HG03095 (cell line): ENCODE data around the gene KCNK15.
"Not testable (repeated sequence)": the region's sequence is repeated elsewhere in the genome, so short reads cannot be mapped to it uniquely, and the experiment has no call there.

ENCODE experiments used
- ATAC-seq: cut with Tn5 transposase; IDR thresholded peaks from one replicate; pipeline ENCODE4 v1.9.1; 2021; ENCODE audit warnings: moderate library complexity; ENCODE audit not compliant: unreplicated experiment

KCNK15 gene

DNA sequence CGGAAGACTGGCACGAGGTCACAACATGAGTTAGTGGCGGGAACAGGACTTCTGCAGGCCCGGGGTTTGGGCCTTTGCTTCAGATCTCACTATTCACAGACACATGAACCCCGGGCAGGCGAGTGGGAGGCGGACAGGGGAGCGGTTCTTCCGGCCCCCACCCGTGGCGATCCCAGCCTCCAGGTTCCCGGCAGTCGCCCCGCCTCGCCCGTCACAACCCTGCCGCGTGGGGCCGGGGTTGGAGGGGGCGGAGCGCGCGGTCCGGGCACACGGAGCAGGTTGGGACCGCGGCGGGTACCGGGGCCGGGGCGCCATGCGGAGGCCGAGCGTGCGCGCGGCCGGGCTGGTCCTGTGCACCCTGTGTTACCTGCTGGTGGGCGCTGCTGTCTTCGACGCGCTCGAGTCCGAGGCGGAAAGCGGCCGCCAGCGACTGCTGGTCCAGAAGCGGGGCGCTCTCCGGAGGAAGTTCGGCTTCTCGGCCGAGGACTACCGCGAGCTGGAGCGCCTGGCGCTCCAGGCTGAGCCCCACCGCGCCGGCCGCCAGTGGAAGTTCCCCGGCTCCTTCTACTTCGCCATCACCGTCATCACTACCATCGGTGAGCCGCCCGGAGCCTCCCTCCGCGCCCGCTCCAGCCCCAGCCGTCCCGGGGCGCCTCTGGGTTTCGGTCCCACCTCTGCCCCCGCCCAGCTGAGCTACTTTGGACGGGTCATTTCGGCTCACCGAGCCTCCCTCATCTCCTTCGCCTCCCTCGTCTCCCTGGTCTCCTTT, at the start of gene KCNK15:
Gene KCNK15 (plus strand): TSS at position 268 of the 769 bp plus-strand sequence. CDS start 46 bp downstream, at position 314.
- no peak for ATAC-seq

DNA sequence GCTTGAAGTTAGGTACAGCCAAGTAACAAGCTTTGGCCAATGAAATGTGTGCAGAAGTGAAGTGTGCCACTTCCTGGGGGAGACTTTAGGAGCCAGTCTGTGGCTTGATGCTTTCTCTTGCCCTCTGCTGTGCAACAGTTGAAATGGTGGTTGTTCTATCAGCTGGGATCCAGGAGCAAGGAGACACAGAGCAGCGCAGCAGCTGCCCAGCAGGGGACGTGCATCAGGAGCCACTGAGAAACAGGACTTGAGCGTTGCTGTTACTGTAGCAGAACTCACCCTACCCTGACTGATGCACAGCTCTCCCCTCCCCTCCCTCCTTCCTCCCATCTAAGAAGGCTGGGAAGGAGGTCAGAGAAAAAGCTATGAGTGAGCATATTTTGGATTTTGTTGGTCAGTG, 49.4 kb upstream of the KCNK15 start:
- no peak for ATAC-seq

DNA sequence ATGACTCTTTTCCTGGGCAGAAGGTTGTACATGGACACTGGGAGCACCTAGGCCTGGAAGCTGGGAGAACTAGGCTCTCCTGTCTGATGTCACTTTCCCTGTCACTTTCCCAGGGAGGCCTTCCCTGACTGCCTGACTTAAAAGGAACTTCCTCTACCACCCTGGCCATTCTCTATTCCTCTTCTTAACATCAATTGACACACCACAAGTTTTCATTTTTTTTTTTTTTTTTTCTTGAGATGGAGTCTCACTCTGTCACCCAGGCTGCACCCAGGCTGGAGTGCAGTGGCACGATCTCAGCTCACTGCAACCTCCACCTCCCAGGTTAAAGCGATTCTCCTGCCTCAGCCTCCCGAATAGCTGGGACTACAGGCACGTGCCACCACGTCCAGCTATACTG, 48.6 kb upstream of the KCNK15 start:
- not testable (repeated sequence) for ATAC-seq

GRCh38 chr20:44698351-44698750, 47.3 kb upstream of the KCNK15 start:
- ATAC-seq, result no peak

- ATAC-seq, result no peak
Observed at GRCh38 chr20:44700306-44700705, 45.4 kb upstream of the KCNK15 start.

DNA sequence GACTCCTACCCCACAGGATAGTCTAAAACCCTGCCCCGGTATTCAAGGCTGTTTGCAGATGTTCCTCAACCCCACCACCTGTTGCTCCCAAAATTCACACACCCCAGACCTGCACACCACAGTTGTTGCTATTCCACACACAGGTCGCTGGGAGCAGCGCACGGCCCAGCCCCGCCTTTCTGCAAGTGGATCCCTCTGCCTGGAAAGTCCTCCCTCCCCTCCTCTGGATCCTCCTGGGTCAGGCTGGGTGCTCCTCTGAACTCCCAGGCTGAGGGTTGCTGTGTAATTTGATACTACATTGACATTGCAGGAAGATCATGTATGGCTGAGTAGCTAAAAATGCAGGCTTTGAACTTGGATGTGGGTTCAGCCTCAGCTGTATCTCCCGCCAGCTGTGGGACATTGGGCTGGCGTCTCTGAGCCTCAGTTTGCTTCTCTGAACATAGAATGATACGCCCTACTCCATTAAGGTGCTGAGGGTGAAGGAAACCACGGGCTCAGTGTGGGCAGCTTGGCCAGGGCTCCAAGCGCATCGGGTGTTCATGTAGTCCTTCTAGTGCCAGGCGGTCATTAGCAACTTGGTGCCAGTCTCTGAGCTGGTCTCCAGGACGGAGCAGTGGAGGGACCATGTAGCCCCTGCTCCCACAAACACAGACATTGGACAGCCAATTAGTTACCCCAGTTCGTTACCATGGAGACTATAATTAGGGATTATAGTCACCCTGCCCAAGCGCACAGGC, 44.4 kb upstream of the KCNK15 start:
- ATAC-seq, result no peak

DNA sequence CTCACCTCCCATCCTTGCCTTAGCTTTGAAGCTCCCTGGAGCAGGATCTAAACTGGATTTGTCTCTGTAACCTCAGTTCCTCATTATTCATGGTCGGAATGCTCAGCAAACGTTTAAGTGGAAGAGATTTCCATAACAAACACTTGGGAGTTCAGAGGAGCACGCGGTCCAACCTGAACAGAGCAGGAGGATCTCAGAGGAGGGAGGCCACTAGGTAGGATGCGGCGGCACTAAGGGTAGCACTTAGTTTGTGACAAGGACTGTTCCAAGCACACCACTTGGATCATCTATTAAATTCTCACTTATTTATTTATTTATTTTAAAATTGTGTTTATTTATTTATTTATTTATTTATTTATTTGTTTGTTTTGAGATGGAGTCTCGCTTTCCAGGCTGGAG, 43.8 kb upstream of the KCNK15 start:
- no peak for ATAC-seq

GRCh38 chr20:44702776-44703175, 42.9 kb upstream of the KCNK15 start:
- no peak for ATAC-seq

DNA sequence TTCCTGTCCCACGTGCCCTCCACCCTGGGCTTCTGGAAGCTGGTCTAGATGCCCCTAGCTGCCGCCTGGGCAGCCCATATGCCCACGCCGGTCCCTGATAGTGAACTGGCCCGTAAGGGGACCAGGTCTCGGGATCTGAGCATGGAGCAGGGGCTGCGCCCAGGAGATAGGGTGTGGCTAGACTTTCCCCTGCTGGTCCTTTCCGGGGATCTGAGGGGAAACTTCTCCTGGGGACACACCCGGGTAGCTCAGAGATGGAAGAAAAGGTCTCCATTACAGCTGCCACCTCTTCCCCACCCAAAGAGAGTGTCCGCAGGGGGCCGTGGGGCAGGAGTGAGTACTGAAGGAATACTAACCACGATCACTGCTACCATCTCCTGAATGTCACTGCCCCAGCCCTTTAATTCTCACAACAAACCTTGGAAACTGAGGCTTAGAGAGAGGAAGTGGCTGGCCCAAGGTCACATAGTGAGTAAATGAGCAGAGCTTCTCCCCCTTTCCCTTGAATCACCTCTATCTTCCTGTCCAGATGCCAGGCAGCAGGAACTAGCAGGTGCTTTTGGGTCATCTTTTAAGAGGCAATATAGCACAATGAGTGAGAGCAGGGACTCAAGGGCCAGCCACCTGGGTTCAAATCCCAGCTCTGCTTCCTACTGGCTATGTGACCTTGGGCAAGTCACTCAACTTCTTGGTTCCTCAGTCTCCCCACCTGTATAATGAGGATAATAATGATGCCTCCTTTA, 42.3 kb upstream of the KCNK15 start:
- no peak for ATAC-seq

DNA sequence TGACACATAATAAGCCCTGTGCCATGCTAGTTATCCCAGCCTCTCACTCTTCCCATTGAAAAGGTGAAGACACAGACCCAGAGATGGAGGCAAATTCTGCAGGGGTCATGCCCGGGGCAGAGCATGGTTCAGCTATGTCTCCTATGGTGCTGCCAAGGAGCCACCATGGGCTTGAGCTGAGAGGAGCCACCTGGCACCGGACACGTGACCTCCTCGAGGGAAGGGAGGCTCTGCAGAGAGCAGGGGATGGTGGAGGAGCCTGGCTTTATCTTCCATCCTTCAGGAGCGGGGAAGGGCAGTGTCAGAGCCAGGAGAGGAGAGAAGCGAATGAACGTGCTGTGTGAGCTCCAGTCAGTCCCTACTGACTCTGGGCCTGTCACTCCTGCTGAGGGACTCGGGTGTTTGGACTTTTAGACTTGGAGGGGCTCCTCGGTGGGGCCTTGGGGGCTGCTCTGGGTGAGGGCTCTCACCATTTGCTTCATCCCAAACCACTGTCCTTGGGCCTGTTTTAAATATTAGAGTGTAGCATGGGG, 41.6 kb upstream of the KCNK15 start:
- ATAC-seq, result no peak

DNA sequence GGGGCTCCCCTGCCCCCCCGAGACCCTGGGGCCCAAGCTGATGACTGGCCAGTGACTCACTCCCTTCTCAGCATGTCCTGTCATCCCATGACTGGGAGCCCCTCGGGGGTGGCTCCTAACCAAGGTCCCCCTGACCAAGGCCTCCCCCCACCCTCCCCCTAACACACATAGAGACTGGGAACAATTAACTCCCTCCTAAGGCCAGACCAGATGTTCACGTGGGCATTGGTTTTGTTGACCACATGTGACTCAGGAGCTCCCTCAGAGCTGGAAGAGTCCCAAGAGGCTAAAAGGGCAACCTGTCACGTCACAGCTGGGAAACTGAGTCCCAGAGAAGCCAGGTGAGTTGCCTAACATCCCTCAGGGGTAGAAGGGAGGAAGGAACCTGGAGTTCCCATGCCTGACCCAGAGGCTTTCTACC, 41.1 kb upstream of the KCNK15 start:
- no peak for ATAC-seq

DNA sequence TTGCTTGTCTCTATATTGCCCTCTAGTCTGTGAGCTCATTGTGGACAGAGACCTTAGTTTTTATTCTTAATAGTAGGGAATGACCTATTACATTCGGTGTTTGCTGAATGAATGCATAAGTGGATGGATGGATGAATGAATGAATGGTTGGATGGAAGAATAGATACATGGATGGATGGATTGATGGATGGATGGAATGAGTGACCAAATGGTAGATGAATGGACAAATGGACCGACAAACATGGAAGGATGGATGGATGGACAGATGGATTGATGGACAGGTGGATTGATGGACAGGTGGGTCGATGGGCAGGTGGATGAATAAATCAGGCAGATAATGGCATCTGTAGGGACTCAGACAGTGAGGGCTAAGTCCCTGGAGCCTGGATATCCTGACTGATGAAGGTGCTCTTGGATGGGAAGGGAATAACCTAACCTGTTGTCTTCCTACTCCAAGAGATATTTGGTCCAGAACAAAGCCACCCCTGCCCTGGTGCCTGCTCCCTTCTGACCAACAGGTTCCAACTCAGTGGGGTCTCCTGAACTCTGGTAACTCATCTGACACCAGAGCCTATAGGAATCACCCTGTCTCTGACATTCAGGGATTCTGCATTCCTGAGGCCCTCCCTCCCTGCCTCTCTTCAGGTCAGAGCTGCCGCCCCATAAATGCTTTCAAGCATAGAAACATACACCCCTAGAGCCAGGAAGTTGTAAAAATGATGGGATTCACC, 40.1 kb upstream of the KCNK15 start:
- ATAC-seq, result no peak

- ATAC-seq, result no peak
Observed at GRCh38 chr20:44706301-44707017, 39.2 kb upstream of the KCNK15 start.

DNA sequence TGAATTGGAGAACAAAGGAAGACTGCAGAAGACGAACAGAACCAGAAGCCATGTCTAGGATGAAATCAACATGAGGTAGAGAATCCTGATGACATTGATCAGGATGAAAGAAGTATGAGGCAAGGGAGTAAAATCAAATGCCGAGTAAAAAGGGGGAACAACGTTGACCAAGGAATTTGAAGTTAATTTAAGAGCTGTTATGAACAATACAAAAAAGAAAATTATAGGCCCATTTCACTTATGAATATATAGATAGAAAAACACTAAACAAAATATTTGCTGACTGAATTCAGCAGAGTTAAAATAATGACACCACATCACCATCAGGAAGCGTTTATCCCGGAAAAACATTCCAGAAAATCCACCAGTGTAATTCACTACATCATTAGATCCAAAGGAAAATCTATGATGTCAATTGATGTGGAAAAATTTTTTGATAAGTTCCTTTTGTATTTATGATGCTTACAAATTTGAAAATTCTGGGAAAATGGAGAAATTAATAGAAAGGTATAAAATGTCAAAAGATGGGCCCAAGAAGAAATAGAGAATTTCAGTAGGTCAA, 38.6 kb upstream of the KCNK15 start:
- ATAC-seq, result no peak

GRCh38 chr20:44709380-44709779, 36.3 kb upstream of the KCNK15 start:
- no peak for ATAC-seq

GRCh38 chr20:44709797-44710196, 35.9 kb upstream of the KCNK15 start:
- ATAC-seq, result no peak

DNA sequence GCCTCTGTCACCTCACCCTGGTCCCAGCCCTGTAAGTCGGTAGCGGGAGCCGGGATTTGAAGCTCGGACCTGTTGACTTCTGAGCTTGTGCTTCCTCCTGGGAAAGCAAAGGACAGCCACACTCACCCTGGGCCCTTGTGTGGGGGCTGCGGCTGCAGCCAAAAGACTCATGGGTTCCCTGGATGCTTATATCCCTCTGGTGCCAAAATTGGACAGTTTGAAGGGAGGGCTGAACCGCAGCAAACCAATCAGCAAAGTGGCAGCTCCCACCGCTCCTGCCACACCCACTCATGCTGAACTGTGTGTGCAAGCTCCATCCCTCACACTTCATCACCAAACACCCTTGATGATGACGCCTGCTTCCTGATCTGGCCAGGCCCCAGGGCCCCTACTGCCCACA, 34.4 kb upstream of the KCNK15 start:
- no peak for ATAC-seq

DNA sequence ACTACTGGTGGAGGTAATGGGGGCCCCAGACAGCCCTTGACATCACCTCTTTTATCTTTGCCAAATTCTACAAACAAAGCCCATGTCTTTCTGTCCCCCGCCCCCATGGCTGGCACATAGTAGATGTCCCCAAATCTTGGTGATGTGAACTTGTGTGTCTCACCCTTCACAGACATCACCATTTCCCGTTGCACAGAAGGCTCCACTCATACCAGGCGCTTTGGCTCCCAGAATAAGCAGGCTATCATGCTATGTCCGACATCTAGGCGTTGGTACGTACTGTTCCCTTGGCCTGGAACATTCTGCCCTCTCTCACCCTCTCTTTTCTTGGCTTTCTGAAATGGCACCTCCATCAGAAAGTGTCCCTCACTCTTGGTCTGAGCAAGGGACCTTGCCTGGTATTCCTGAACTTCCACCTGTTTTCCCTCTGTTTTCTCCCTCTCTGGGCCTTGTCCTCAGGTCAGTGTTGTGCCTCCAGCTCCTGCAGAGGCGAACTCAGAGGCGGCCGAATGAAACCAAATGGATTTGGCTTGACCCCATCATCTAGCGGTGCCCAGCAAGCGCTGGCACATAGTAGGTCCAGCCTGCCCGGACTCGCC, 31.5 kb upstream of the KCNK15 start:
- ATAC-seq, result no peak

GRCh38 chr20:44714701-44715498, 30.8 kb upstream of the KCNK15 start, which contains the start of gene CCN5:
Gene CCN5 (plus strand): TSS chr20:44715369. CDS start chr20:44715391, 22 bp downstream.
- no peak for ATAC-seq
